Measurements from ENCODE around the gene FMO4. TPM values are rescaled to one million over a fixed set of nuclear protein-coding genes. Genes with fewer than 3 reads are reported as not detected.

Gene FMO4
- total RNA-seq, 1 donor from 2014 or later, result 1.1 TPM

GRCh38 chr1:171381866-171382210 lies 67.9 kb downstream of the FMO4 start:
- Histone ChIP-seq H4K20me1 (ENCODE audit: insufficient read depth, low read length) (no peaks in the 10 kb centered on the region), H3K9ac (ENCODE audit: low read length) (no peak overlapping the region), H3K4me3 (ENCODE audit: insufficient read depth, low read depth, low read length) (no peak overlapping the region), H2AFZ (ENCODE audit: low read depth, low read length) (no peak overlapping the region), H3K27me3 (ENCODE audit: insufficient read depth, low read length) (no peaks in the 10 kb centered on the region), H3K4me1 (ENCODE audit: insufficient read depth, low read length) (no peaks in the 10 kb centered on the region), H3K79me2 (ENCODE audit: insufficient read depth, low read length) (no peaks in the 10 kb centered on the region), H3K27ac (ENCODE audit: low read depth, low read length) (no peak overlapping the region), H3K4me2 (ENCODE audit: low read length) (no peak overlapping the region), H3K36me3 (ENCODE audit: insufficient read depth, low read length) (no peaks in the 10 kb centered on the region), H3K9me3 (ENCODE audit: insufficient read depth, low read depth, low read length) (no peaks in the 10 kb centered on the region)
- Mint-ChIP-seq H3K36me3 (ENCODE audit: low read depth, unreplicated experiment) (no peaks in the 10 kb centered on the region), H3K9me3 (ENCODE audit: unreplicated experiment) (peaks cover 8% of the 10 kb centered on the region), H3K4me3 (ENCODE audit: unreplicated experiment) (no peak overlapping the region), H3K27ac (ENCODE audit: unreplicated experiment) (no peak overlapping the region), H3K4me1 (ENCODE audit: low read depth, unreplicated experiment) (no peaks in the 10 kb centered on the region), H3K27me3 (ENCODE audit: low read depth, unreplicated experiment) (no peaks in the 10 kb centered on the region)
- FAIRE-seq (no peak), DNase-seq (ENCODE audit: low read depth) (no peak)
- TF ChIP-seq CTCF (IDR thresholded peaks at IDR 0.05; ENCODE audit: insufficient read depth, low read depth, low read length) (no peak), EZH2 (IDR thresholded peaks at IDR 0.05; ENCODE audit: insufficient read depth, low read length) (no peak)

- H3K36me3 Mint-ChIP-seq (ENCODE audit: low read depth, unreplicated experiment), result no peaks in the 10 kb centered on the region
- no peaks in the 10 kb centered on the region for H3K36me3 ChIP-seq (ENCODE audit: insufficient read depth, low read length)
Observed at GRCh38 chr1:171384496-171384895, 70.5 kb downstream of the FMO4 start.

More at GRCh38 chr1:171384496-171384895, 70.5 kb downstream of the FMO4 start:
- no peak for FAIRE-seq
- H3K27ac Mint-ChIP-seq (ENCODE audit: unreplicated experiment), result no peak overlapping the region
- Histone ChIP-seq H3K9ac (ENCODE audit: low read length) (no peak overlapping the region), H3K4me2 (ENCODE audit: low read length) (no peak overlapping the region), H3K27me3 (ENCODE audit: insufficient read depth, low read length) (no peaks in the 10 kb centered on the region), H3K4me1 (ENCODE audit: insufficient read depth, low read length) (no peaks in the 10 kb centered on the region), H3K9me3 (ENCODE audit: insufficient read depth, low read depth, low read length) (no peaks in the 10 kb centered on the region), H3K79me2 (ENCODE audit: insufficient read depth, low read length) (no peaks in the 10 kb centered on the region), H3K4me3 (ENCODE audit: insufficient read depth, low read depth, low read length) (no peak overlapping the region), H4K20me1 (ENCODE audit: insufficient read depth, low read length) (no peaks in the 10 kb centered on the region), H3K27ac (ENCODE audit: low read depth, low read length) (no peak overlapping the region), H2AFZ (ENCODE audit: low read depth, low read length) (no peak overlapping the region)
- H3K9me3 Mint-ChIP-seq (ENCODE audit: unreplicated experiment), result peaks cover 7% of the 10 kb centered on the region
- DNase-seq (ENCODE audit: low read depth), result no peak
- no peaks in the 10 kb centered on the region for H3K4me1 Mint-ChIP-seq (ENCODE audit: low read depth, unreplicated experiment)
- no peak overlapping the region for H3K4me3 Mint-ChIP-seq (ENCODE audit: unreplicated experiment)
- no peak for TF ChIP-seq EZH2 (IDR thresholded peaks at IDR 0.05; ENCODE audit: insufficient read depth, low read length)
- TF ChIP-seq CTCF (IDR thresholded peaks at IDR 0.05; ENCODE audit: insufficient read depth, low read depth, low read length), result no peak
- H3K27me3 Mint-ChIP-seq (ENCODE audit: low read depth, unreplicated experiment), result no peaks in the 10 kb centered on the region

Data from astrocyte (in vitro differentiated cells and primary cell).